ENCODE results near the gene BEAN1. TPM values are rescaled to one million over a fixed set of nuclear protein-coding genes. Genes with fewer than 3 reads are reported as not detected.

The BEAN1 gene
- total RNA-seq, 1 experiment from 2014 or later = 0.61 TPM

DNA sequence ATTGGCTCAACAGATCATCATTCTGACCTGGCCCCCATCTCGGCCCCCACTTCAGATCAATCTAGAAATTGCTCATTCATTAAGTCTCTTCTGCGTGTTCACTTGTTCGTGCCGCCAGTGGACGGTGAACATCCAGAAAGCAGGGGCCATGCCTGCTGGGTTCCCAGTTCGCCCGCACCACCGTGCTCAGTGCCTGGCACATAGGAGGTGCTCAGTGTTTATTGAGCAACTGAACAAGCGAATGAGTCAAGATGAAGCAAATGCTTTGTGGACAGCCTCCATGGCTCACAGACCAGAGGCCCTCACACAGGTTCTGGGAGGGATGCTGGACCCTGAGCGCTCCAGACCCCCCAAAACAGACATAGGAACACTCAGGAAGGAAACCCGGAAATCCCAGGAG is 13.9 kb downstream of the BEAN1 start:
- Histone ChIP-seq H3K9ac (ENCODE audit: low read length) (no peak overlapping the region), H3K79me2 (ENCODE audit: insufficient read depth, low read length) (no peaks in the 10 kb centered on the region), H3K9me3 (ENCODE audit: control insufficient read depth in 1 of 2, insufficient read depth in 1 of 2, low read depth in 1 of 2, low read length in 2 of 2) (no peaks in the 10 kb centered on the region), H3K36me3 (ENCODE audit: control insufficient read depth in 1 of 2, insufficient read depth in 2 of 2, low read length in 2 of 2) (no peaks in the 10 kb centered on the region), H3K9me2 (ENCODE audit: insufficient read depth) (no peaks in the 10 kb centered on the region), H3K4me2 (ENCODE audit: low read length) (no peak overlapping the region), H2AFZ (ENCODE audit: low read depth, low read length, poor library complexity, severe bottlenecking) (no peak overlapping the region), H4K20me1 (ENCODE audit: insufficient read depth) (no peaks in the 10 kb centered on the region), H3K27me3 (ENCODE audit: insufficient read depth, low read length) (peaks cover 27% of the 10 kb centered on the region; the same call in 1 of the 2 replicates), H3K4me3 (replicated peaks in 1 of 2; ENCODE audit: low read depth in 1 of 2, low read length in 2 of 2) (no peak overlapping the region), H3K27ac (ENCODE audit: low read depth, low read length) (no peak overlapping the region), H3K4me1 (ENCODE audit: control insufficient read depth in 1 of 2, insufficient read depth in 2 of 2, low read length in 2 of 2) (no peaks in the 10 kb centered on the region)
- no peak for TF ChIP-seq FOSL1 (IDR thresholded peaks at IDR 0.05; ENCODE audit: low read depth)
- TF ChIP-seq, protein P1, sequence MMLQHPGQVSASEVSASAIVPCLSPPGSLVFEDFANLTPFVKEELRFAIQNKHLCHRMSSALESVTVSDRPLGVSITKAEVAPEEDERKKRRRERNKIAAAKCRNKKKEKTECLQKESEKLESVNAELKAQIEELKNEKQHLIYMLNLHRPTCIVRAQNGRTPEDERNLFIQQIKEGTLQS (IDR thresholded peaks at IDR 0.05) = no peak
- no peak for TF ChIP-seq EZH2phosphoT487 (IDR thresholded peaks at IDR 0.05; ENCODE audit: borderline replicate concordance)
- ATAC-seq = no peak
- ChIA-PET POLR2A (no interaction called here), CTCF (no interaction called here), RAD21 (ENCODE audit: low non-redundant PET in 1 of 2, low total read pairs in 2 of 2, uncharacterized antibody in 2 of 2, unreplicated experiment in 2 of 2) (no interaction called here)
- DNase-seq (ENCODE audit: low read depth, low spot score) = no peak
- no TSS peak for BruUV-seq (replicated peaks)
- intact Hi-C loops (cut with micrococcal nuclease) = no loop called here

DNA sequence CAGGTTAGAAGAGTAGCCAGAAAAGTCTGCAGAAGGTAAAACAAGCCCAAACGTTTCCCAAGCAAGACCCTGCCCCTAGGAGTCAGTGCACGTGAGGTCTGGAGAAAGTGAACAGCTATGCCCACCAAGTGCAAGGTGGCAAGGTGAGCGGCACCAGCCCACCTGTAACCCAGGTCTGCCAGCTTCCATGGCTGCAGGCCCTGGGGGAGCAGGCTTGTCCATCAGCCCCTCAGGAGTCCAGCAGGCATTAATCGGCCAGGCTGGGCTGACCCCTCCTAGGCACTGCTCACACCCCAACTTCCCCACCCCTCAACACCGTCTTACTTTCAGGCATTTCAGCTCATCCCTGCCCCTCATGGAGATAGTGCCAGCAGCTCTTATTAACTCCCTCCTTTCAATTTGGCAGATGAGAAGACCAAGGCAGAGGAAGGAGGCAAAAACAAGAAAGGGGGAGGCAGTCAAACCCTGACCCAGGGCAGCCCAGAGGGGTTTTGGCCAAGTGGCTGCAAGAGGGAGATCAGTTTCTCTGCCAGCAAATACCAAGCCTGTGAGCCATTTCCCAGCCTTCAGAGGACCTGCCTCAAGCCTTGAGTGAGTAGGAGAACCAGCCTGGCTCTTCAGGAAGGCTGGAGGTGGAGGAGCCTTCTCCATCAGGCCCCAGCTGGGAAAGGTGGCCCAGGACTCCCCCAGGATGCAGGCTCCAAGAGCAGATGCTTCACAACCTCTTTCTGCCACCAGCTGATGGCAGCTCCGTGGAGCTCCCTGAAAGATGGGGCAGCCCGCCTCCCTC is 14.7 kb downstream of the BEAN1 start:
- POLR2A ChIA-PET = no interaction called here

More for the DNA sequence above, 14.7 kb downstream of the BEAN1 start:
- H4K20me1 ChIP-seq (ENCODE audit: insufficient read depth) = no peaks in the 10 kb centered on the region
- DNase-seq (ENCODE audit: low read depth, low spot score) (no peak), ATAC-seq (no peak)
- H3K36me3 ChIP-seq (ENCODE audit: control insufficient read depth in 1 of 2, insufficient read depth in 2 of 2, low read length in 2 of 2) = no peaks in the 10 kb centered on the region
- intact Hi-C loops (cut with micrococcal nuclease) = no loop called here
- no peak overlapping the region for H3K4me3 ChIP-seq (replicated peaks in 1 of 2; ENCODE audit: low read depth in 1 of 2, low read length in 2 of 2)
- no peaks in the 10 kb centered on the region for H3K9me3 ChIP-seq (ENCODE audit: control insufficient read depth in 1 of 2, insufficient read depth in 1 of 2, low read depth in 1 of 2, low read length in 2 of 2)
- no peak overlapping the region for H3K27ac ChIP-seq (ENCODE audit: low read depth, low read length)
- peaks cover 27% of the 10 kb centered on the region; the same call in 1 of the 2 replicates for H3K27me3 ChIP-seq (ENCODE audit: insufficient read depth, low read length)
- ChIA-PET RAD21 (ENCODE audit: low non-redundant PET in 1 of 2, low total read pairs in 2 of 2, uncharacterized antibody in 2 of 2, unreplicated experiment in 2 of 2) (no interaction called here), CTCF (no interaction called here)
- BruUV-seq (replicated peaks) = no TSS peak
- H3K9ac ChIP-seq (ENCODE audit: low read length) = no peak overlapping the region
- no peak overlapping the region for H2AFZ ChIP-seq (ENCODE audit: low read depth, low read length, poor library complexity, severe bottlenecking)
- no peak overlapping the region for H3K4me2 ChIP-seq (ENCODE audit: low read length)
- H3K9me2 ChIP-seq (ENCODE audit: insufficient read depth) = no peaks in the 10 kb centered on the region
- TF ChIP-seq JUND (IDR thresholded peaks at IDR 0.05) (no peak), EZH2phosphoT487 (IDR thresholded peaks at IDR 0.05; ENCODE audit: borderline replicate concordance) (no peak), ZFX (IDR thresholded peaks at IDR 0.05) (no peak), EZH2 (IDR thresholded peaks at IDR 0.05) (no peak), POLR2AphosphoS5 (IDR thresholded peaks at IDR 0.05; ENCODE audit: low read depth, low read length) (no peak), FOSL1 (IDR thresholded peaks at IDR 0.05; ENCODE audit: low read depth) (no peak), ELF1 (IDR thresholded peaks at IDR 0.05; ENCODE audit: borderline replicate concordance, low read depth) (no peak), POLR2A (IDR thresholded peaks at IDR 0.05; ENCODE audit: borderline replicate concordance, extremely low read depth, insufficient read depth, insufficient read length) (no peak), EGR1 (IDR thresholded peaks at IDR 0.05; ENCODE audit: low read depth) (no peak), SP1 (IDR thresholded peaks at IDR 0.05; ENCODE audit: low read depth) (no peak)
- TF ChIP-seq, protein P2, sequence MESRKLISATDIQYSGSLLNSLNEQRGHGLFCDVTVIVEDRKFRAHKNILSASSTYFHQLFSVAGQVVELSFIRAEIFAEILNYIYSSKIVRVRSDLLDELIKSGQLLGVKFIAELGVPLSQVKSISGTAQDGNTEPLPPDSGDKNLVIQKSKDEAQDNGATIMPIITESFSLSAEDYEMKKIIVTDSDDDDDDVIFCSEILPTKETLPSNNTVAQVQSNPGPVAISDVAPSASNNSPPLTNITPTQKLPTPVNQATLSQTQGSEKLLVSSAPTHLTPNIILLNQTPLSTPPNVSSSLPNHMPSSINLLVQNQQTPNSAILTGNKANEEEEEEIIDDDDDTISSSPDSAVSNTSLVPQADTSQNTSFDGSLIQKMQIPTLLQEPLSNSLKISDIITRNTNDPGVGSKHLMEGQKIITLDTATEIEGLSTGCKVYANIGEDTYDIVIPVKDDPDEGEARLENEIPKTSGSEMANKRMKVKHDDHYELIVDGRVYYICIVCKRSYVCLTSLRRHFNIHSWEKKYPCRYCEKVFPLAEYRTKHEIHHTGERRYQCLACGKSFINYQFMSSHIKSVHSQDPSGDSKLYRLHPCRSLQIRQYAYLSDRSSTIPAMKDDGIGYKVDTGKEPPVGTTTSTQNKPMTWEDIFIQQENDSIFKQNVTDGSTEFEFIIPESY (IDR thresholded peaks at IDR 0.05; ENCODE audit: extremely low read depth, insufficient replicate concordance, low read length) = no peak
- TF ChIP-seq, protein P3, sequence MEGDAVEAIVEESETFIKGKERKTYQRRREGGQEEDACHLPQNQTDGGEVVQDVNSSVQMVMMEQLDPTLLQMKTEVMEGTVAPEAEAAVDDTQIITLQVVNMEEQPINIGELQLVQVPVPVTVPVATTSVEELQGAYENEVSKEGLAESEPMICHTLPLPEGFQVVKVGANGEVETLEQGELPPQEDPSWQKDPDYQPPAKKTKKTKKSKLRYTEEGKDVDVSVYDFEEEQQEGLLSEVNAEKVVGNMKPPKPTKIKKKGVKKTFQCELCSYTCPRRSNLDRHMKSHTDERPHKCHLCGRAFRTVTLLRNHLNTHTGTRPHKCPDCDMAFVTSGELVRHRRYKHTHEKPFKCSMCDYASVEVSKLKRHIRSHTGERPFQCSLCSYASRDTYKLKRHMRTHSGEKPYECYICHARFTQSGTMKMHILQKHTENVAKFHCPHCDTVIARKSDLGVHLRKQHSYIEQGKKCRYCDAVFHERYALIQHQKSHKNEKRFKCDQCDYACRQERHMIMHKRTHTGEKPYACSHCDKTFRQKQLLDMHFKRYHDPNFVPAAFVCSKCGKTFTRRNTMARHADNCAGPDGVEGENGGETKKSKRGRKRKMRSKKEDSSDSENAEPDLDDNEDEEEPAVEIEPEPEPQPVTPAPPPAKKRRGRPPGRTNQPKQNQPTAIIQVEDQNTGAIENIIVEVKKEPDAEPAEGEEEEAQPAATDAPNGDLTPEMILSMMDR (IDR thresholded peaks at IDR 0.05 in 2 of 3, conservative IDR thresholded peaks at IDR 0.05 in 1 of 3; ENCODE audit: borderline replicate concordance in 1 of 3, insufficient read depth in 1 of 3, low read depth in 2 of 3, low read length in 2 of 3) = no peak
- TF ChIP-seq, protein P4, sequence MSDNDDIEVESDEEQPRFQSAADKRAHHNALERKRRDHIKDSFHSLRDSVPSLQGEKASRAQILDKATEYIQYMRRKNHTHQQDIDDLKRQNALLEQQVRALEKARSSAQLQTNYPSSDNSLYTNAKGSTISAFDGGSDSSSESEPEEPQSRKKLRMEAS (IDR thresholded peaks at IDR 0.05) = no peak
- no peaks in the 10 kb centered on the region for H3K79me2 ChIP-seq (ENCODE audit: insufficient read depth, low read length)
- H3K4me1 ChIP-seq (ENCODE audit: control insufficient read depth in 1 of 2, insufficient read depth in 2 of 2, low read length in 2 of 2) = 0 out of 4 replicates have a peak, but pooled peaks cover 0 to 3% of the 10 kb centered on the region in 2 experiments

Measured in HCT116 (cell line).